Ovary (tissue), 9 donors: ENCODE results near the gene TMEM150B. TPM values are rescaled to one million over a fixed set of nuclear protein-coding genes. Genes with fewer than 3 reads are reported as not detected.

Experiments used
- DNase-seq, 5 donors: peaks; one replicate each; pipeline ENCODE4 v3.0.0-alpha.2; 2019 to 2020
- H3K27ac ChIP-seq, 2 donors: fragments of 200-600 bp; one replicate each; pipeline versions ENCODE4 v1.5.1 to v1.8.0; 2019 to 2022
- H3K27me3 ChIP-seq: fragments of 200-600 bp; one replicate; pipeline ENCODE4 v1.8.0; 2022
- H3K36me3 ChIP-seq: fragments of 200-600 bp; sonication (generic); one replicate; pipeline ENCODE4 v1.5.1; 2019
- H3K4me1 ChIP-seq: one replicate; pipeline ENCODE4 v1.8.1; 2013; ENCODE audit warnings: mild to moderate bottlenecking, moderate library complexity; ENCODE audit not compliant: insufficient read depth
- H3K4me3 ChIP-seq: fragments of 200-600 bp; sonication (generic); one replicate; pipeline ENCODE4 v1.5.1; 2017
- H3K9me3 ChIP-seq, 2 donors: fragments of 200-600 bp in 1 of 2; sonication (generic) in 1 of 2; one replicate each; pipeline versions ENCODE4 v1.5.1 to v1.8.1; 2013 to 2019; ENCODE audit warnings: mild to moderate bottlenecking in 1 of 2, moderate library complexity in 1 of 2
- EP300 ChIP-seq: sonication (generic); formaldehyde crosslinking; IDR thresholded peaks from one replicate; pipeline ENCODE4 v1.6.1; 2017; ENCODE audit warnings: antibody characterized with exemption
- POLR2A ChIP-seq: fragments of 450-650 bp; IDR thresholded peaks from one replicate; pipeline ENCODE4 v1.6.1; 2017; ENCODE audit warnings: antibody characterized with exemption, mild to moderate bottlenecking, moderate library complexity
- WGBS, 3 donors: extraction: QIAGEN DNeasy Blood & Tissue Kit in 1 of 3; methylation state at CpG; one replicate each; pipeline versions ENCODE4 v1.1.5 to v1.1.7; 2013 to 2017; 5-methylcytosine and 5-hydroxymethylcytosine counted together
- intact Hi-C, 4 donors: fragments of 100-400 bp; cut with DNase I; formaldehyde crosslinking; loops; one replicate each; pipeline versions ENCODE4 v1.11.0 to v1.15.1; 2022 to 2023
- polyA plus RNA-seq, 2 donors: library from polyadenylated mRNA; stranded (reverse); fragments of 200-250 nt in 1 of 2; fragments of 350-450 nt in 1 of 2; fragmentation: Illumina TruSeq in 1 of 2; extraction: RNeasy Lipid Tissue Mini Kit (QIAGEN cat#74804) in 1 of 2; gene quantifications; one replicate each; pipeline ENCODE4 v1.2.3, GENCODE V29; 2013 to 2014
- total RNA-seq, 7 donors: library from RNA; depleted of rRNA in 2 of 7; stranded (reverse); fragments of >200 nt in 2 of 7; fragmentation: NEBNext Ultra II Directional in 3 of 7; extraction: Animal tissue kit (Norgen Biotek cat#: 25700) in 3 of 7; gene quantifications; one replicate each; pipeline versions ENCODE4 v1.1.0 to v1.2.4, GENCODE V29; 2016 to 2023
- TF ChIP-seq, protein P1 (sequence below), 3 donors: fragments of 450-650 bp in 2 of 3; fragments of 200-600 bp in 1 of 3; IDR thresholded peaks; one replicate each; pipeline versions ENCODE4 v1.5.1 to v1.8.0; 2016 to 2022; ENCODE audit warnings: antibody characterized with exemption in 3 of 3, mild to moderate bottlenecking in 1 of 3
- donor health status: DM: no; HTN: no; CAD: no; lungs with moderate emphysema.
- donor health status: DM: no; HTN: no; CAD: no.
- donor health status: Bipolar disorder and iron deficiency.
- donor health status: DM: yes; HTN: yes; CAD: no.
- donor health status: DM: no; HTN: no; CAD: no.
- donor health status: DM: yes; HTN: yes; CAD: no.

Gene TMEM150B
- total and polyA plus RNA-seq, 9 donors = 0.36 to 3.9 (median 0.76) TPM

DNA sequence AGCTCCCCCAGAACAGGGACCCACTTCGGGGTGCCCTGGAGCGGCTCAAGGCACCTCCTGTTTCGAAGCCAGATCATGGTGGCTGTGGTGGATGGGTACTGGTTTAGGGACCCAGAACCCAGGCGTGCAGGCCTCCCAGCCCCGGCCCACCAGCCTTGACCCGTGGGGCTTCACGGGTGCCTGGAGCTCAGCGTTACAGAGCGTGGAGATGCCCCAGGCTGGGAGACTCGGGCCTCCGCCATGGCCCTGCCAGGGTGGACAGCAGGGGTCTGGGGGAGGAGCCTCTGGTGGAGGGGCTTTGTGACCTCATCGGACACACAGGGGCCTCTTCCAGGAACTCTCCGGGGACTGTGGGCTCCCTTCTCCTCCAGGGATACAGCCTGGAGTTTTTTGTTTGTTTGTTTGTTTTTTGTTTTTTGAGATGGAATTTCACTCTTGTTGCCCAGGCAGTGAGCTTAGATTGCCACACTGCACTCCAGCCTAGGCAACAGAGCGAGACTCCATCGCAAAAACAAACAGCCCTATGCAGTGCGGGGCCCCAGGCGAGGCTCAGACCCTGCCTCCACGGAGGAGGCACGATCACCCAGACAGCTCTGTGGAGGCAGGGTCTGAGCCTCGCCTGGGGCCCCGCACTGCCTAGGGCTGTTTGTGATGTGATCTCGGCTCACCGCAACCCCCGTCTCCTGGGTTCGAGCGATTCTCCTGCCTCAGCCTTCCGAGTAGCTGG is 38.0 kb upstream of the TMEM150B start, which contains the start of gene GARIN5B:
GARIN5B (minus strand) TSS at position 271 of the 727 bp plus-strand sequence; CDS start at position 77, 194 bp downstream.
- TF ChIP-seq, protein P1, sequence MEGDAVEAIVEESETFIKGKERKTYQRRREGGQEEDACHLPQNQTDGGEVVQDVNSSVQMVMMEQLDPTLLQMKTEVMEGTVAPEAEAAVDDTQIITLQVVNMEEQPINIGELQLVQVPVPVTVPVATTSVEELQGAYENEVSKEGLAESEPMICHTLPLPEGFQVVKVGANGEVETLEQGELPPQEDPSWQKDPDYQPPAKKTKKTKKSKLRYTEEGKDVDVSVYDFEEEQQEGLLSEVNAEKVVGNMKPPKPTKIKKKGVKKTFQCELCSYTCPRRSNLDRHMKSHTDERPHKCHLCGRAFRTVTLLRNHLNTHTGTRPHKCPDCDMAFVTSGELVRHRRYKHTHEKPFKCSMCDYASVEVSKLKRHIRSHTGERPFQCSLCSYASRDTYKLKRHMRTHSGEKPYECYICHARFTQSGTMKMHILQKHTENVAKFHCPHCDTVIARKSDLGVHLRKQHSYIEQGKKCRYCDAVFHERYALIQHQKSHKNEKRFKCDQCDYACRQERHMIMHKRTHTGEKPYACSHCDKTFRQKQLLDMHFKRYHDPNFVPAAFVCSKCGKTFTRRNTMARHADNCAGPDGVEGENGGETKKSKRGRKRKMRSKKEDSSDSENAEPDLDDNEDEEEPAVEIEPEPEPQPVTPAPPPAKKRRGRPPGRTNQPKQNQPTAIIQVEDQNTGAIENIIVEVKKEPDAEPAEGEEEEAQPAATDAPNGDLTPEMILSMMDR (IDR thresholded peaks at IDR 0.05) = no peak
- TF ChIP-seq EP300 (no peak), POLR2A (no peak)
- Histone ChIP-seq H3K27me3 (no peaks in the 10 kb centered on the region), H3K36me3 (no peaks in the 10 kb centered on the region), H3K4me3 (no peak within 1 kb of the TSS), H3K4me1 (no peaks in the 10 kb centered on the region), H3K27ac (no peak within 1 kb of the TSS), H3K9me3 (no peaks in the 10 kb centered on the region)
- DNase-seq = no peak
- WGBS, 3 donors = 72 to 78% (median 74%) methylated on average over 25 to 27 of the region's 27 CpGs
- intact Hi-C loops = no loop called here

DNA sequence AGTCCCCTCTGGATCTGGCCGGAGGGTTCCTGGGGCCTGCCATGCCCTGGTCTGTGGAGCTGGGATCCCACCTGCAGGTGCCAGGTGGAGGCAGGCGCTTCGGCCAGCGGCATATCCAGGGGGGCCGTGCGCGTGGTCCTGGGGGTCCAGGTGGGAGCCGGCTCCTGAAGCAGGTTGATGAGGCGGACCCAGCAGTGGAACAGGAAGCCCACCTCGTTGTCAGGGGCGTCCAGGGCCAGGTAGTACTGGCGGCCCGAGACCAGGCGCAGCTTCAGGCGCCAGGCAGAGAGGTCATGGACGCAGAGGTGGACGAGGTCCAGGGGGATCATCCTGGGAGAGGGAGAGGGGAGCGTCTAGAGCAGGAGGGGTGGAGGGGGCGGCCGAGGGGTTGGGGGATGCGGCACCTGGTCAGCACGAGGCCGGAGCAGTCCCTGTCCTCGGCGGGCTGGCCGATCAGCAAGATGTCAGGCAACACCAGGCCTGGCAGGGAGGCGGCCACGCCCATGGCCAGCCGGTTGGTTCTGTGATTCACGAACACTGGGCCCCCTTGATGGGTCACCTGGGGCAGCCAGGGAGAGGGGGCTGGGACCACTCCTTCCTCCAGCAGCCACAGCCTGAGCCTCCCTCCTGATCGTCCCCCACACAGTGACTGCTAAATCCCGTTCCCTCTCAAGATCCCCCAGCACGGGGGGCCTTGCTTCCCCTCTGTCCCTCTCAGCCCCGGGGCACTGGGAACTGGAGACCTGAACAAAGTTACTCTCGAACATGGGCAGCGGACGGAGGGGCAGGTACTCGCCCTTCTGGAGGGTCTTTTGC is 37.2 kb upstream of the TMEM150B start:
- intact Hi-C loops = no loop called here
- TF ChIP-seq, protein P1 (IDR thresholded peaks at IDR 0.05) = no peak
- TF ChIP-seq POLR2A (no peak), EP300 (no peak)
- DNase-seq = no peak
- WGBS, 3 donors = 80 to 85% (median 82%) methylated on average over 38 of the region's 38 CpGs
- Histone ChIP-seq H3K9me3 (no peaks in the 10 kb centered on the region), H3K36me3 (no peaks in the 10 kb centered on the region), H3K27me3 (no peaks in the 10 kb centered on the region), H3K4me1 (no peaks in the 10 kb centered on the region), H3K27ac (no peak overlapping the region), H3K4me3 (no peak overlapping the region)

DNA sequence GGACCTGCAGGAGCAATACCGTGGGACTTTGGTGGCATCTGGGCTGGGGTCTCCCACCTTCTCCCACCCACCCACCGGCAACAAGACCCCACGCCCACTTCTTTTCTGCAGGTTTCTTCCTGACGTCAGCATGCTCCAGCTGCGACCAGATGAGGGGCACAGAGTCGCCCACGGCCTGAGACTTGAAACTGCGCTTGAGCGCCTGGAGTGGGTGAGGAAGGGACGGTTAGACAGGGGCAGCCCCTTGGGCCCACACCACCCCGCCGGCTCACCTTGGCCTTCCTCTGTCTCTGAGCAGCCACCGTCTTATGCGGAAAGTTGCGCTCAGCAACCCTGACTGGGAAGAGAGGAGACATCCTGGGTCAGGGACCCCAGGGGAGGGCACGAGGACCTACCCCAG is 35.8 kb upstream of the TMEM150B start:
- no peaks in the 10 kb centered on the region for H3K4me1 ChIP-seq
- no peaks in the 10 kb centered on the region for H3K27me3 ChIP-seq
- TF ChIP-seq, protein P1 (IDR thresholded peaks at IDR 0.05) = no peak
- TF ChIP-seq EP300 (no peak), POLR2A (no peak)
- H3K9me3 ChIP-seq = no peaks in the 10 kb centered on the region
- H3K27ac ChIP-seq = no peak overlapping the region
- H3K36me3 ChIP-seq = no peaks in the 10 kb centered on the region
- intact Hi-C loops = no loop called here
- no peak for DNase-seq
- H3K4me3 ChIP-seq = no peak overlapping the region
- WGBS, 3 donors = 89 to 92% (median 92%) methylated on average over 16 of the region's 16 CpGs

DNA sequence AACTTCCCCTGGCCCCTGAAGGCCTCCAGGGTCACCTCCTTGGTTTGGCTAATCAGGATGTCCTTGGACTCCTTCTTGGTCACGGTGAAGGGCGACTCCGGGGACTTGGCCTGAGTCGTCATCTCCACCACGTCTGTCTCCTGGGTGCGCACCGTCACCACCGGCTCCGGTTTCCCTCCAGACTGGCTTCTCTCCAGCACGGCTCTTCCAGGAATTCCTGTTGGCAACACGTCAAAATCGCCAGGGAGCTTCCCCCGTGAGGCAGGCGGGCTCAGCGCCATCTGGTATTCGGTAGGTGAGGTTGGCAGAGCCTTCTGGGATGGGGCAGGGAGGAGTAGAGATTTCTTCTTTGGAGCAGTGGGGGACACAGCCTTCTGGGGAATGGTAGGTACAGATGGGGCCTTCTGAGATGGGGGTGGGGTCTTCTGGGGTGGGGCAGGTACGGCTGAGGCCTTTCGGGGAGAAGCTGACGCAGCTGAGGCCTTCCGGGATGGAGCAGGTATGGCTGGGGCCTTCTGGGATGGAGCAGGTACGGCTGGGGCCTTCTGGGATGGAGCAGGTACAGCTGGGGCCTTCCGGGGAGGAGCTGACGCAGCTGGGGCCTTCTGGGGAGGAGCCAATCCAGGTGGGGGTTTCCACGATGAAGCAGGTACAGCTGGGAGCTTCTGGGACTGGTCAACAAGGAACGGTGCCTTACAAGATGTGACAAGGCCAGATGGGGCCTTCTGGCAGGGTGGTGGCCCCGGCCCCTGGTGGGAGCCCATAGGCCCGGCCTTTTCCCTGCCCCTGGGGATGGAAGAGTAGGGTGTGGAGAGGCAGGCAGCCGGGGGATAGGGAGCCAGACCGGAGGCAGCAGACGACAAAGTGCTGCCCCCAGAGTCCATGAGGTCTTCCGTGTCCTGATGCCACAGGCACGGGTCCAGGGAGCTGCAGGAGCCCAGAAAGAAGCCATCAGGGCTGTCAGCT is 34.1 kb upstream of the TMEM150B start:
- Histone ChIP-seq H3K27ac (no peak overlapping the region), H3K4me1 (no peaks in the 10 kb centered on the region), H3K27me3 (no peaks in the 10 kb centered on the region), H3K4me3 (no peak overlapping the region), H3K36me3 (no peaks in the 10 kb centered on the region), H3K9me3 (no peaks in the 10 kb centered on the region)
- no peak for DNase-seq
- intact Hi-C loops = no loop called here
- 59 to 70% (median 68%) methylated on average over 31 to 32 of the region's 32 CpGs for WGBS, 3 donors
- TF ChIP-seq POLR2A (no peak), EP300 (no peak)
- TF ChIP-seq, protein P1 (IDR thresholded peaks at IDR 0.05) = no peak
